ENCODE measurements around the gene SFMBT1. TPM values are rescaled to one million over a fixed set of nuclear protein-coding genes. Genes with fewer than 3 reads are reported as not detected.

SFMBT1 gene
- total RNA-seq, 2 donors from 2014 or later: 20.0 to 25.5 TPM

GRCh38 chr3:52857864-52858263 is 188.0 kb downstream of the SFMBT1 start:
- Mint-ChIP-seq H3K4me1 (ENCODE audit: low read depth in 2 of 2) (peaks cover 7 to 12% of the 10 kb centered on the region in 2 donors), H3K27ac (no peak overlapping the region), H3K36me3 (no peaks in the 10 kb centered on the region), H3K9me3 (no peaks in the 10 kb centered on the region), H3K27me3 (no peaks in the 10 kb centered on the region), H3K4me3 (no peak overlapping the region)
- DNase-seq (ENCODE audit: low spot score): no peak
- no peak for ATAC-seq

GRCh38 chr3:52857133-52857532 is 188.7 kb downstream of the SFMBT1 start:
- DNase-seq (ENCODE audit: low spot score): no peak
- H3K4me1 Mint-ChIP-seq (ENCODE audit: low read depth in 2 of 2): peaks cover 5 to 7% of the 10 kb centered on the region in 2 donors
- H3K36me3 Mint-ChIP-seq: no peaks in the 10 kb centered on the region
- H3K4me3 Mint-ChIP-seq: no peak overlapping the region
- H3K9me3 Mint-ChIP-seq: no peaks in the 10 kb centered on the region
- no peak for ATAC-seq
- no peaks in the 10 kb centered on the region for H3K27me3 Mint-ChIP-seq
- H3K27ac Mint-ChIP-seq: no peak overlapping the region

DNA sequence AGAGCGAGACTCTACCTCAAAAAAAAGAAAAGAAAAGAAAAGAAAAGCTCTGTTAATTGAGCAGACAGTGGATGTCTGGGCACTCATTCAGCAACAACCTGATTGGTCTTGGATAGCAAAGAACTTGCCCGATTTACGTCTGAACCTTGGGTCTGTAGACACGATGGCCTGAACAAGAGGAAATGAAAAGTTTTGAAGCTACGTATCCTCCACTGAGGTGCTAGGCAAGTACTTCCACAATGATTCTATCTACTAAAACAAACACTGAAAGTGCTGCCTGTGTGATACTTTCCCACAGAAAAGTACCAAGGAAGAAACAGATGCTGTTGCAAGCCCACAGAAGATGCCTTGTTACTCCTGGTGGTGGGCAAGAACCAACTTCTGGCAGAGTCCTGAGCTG is 189.2 kb downstream of the SFMBT1 start:
- no peaks in the 10 kb centered on the region for H3K9me3 Mint-ChIP-seq
- no peaks in the 10 kb centered on the region for H3K36me3 Mint-ChIP-seq
- no peak for DNase-seq (ENCODE audit: low spot score)
- H3K4me3 Mint-ChIP-seq: no peak overlapping the region
- ATAC-seq: no peak
- peaks cover under 1 to 6% of the 10 kb centered on the region in 2 donors for H3K4me1 Mint-ChIP-seq (ENCODE audit: low read depth in 2 of 2)
- no peaks in the 10 kb centered on the region for H3K27me3 Mint-ChIP-seq
- no peak overlapping the region for H3K27ac Mint-ChIP-seq

GRCh38 chr3:52854013-52854412 is 191.9 kb downstream of the SFMBT1 start:
- no peak for ATAC-seq
- Mint-ChIP-seq H3K4me3 (no peak overlapping the region), H3K27me3 (no peaks in the 10 kb centered on the region), H3K27ac (no peak overlapping the region), H3K36me3 (no peaks in the 10 kb centered on the region), H3K4me1 (ENCODE audit: low read depth in 2 of 2) (peaks cover 0 to 5% of the 10 kb centered on the region in 2 donors), H3K9me3 (no peaks in the 10 kb centered on the region)
- no peak for DNase-seq (ENCODE audit: low spot score)

Other genes with a start within 250 kb of the SFMBT1 start
- gene ITIH4, start 215.4 kb downstream of the SFMBT1 start, total RNA-seq: 10 to 100 TPM in 1 of 2 donors, 1 to 10 TPM in 1; 8.5 to 14.6 TPM
- gene MUSTN1, start 211.1 kb downstream of the SFMBT1 start, total RNA-seq: 1 to 10 TPM in 1 of 2 donors, not detected in 1; 1.3 TPM
- gene STIMATE, start 148.5 kb downstream of the SFMBT1 start, total RNA-seq: 10 to 100 TPM; 19.8 to 31.1 TPM
- gene RFT1, start 84.4 kb upstream of the SFMBT1 start, total RNA-seq: 10 to 100 TPM; 33.1 to 51.6 TPM
- gene PRKCD, start 115.1 kb upstream of the SFMBT1 start, total RNA-seq: 10 to 100 TPM; 14.1 to 34.9 TPM
- 100 to 1,000 TPM; 171 to 339 TPM for gene TKT, start 209.9 kb upstream of the SFMBT1 start, total RNA-seq